Measurements from ENCODE around the gene RPS8. TPM values are rescaled to one million over a fixed set of nuclear protein-coding genes. Genes with fewer than 3 reads are reported as not detected.

RPS8 gene
- total RNA-seq, 1 experiment from 2014 or later = 1,087 TPM

DNA sequence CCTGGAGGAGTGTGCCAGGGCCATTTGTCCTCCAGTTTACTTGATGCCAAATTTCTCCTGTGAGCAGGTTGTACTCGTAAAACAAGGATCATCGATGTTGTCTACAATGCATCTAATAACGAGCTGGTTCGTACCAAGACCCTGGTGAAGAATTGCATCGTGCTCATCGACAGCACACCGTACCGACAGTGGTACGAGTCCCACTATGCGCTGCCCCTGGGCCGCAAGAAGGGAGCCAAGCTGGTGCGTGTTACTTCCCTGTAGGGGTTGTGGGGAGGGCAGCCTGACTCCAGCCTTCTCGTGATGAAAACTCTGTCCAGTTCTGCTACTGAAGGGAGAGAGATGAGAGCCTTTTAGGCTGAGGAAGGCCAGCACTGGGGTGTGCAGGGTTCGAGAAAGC lies 2.2 kb downstream of the RPS8 start:
- CTCF ChIA-PET = no interaction called here
- intact Hi-C loops (cut with micrococcal nuclease; ENCODE audit: unreplicated experiment) = no loop called here

DNA sequence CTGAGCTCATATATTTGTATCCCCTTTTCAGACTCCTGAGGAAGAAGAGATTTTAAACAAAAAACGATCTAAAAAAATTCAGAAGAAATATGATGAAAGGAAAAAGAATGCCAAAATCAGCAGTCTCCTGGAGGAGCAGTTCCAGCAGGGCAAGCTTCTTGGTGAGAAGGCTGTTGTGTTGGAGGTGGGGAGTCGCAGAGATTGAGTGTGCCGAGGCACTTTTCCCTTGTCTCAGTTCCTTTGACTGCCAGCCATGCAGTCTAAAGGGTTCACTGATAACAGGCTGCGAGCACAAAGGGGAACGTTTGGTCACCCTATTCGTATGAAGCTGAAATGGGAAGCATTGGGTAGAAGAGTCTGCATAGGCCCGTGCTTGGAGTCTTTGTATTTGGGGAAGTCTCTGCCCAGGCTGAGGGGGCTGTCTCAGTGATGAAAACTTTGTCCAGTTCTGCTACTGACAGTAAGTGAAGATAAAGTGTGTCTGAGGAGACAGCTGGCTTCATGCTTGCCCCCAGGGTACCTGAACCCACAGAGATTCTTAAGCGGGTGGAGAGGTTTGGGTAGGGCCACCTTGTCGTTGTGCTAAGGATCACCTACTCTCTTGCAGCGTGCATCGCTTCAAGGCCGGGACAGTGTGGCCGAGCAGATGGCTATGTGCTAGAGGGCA lies 2.8 kb downstream of the RPS8 start:
- intact Hi-C loops (cut with micrococcal nuclease; ENCODE audit: unreplicated experiment) (no loop called here), in situ Hi-C loops (cut with HindIII; ENCODE audit: low pct_unique_long_range_greater_than_20kb, low sequenced_read_pairs) (no loop called here)
- Histone ChIP-seq H3K4me3 (ENCODE audit: low read depth in 2 of 2, low read length in 2 of 2) (peak overlapping the region; percentile 5 to 84; a peak in 2 of 4 replicates), H3K27ac (ENCODE audit: low read length) (no peak overlapping the region), H3K9me3 (ENCODE audit: control insufficient read depth, insufficient read depth, low read depth, low read length) (no peaks in the 10 kb centered on the region), H3K27me3 (ENCODE audit: control insufficient read depth, insufficient read depth, low read length) (no peaks in the 10 kb centered on the region), H3K36me3 (ENCODE audit: control insufficient read depth, insufficient read depth, low read length) (peaks cover 17% of the 10 kb centered on the region; the same call in 1 of the 2 replicates), H3K4me1 (ENCODE audit: control insufficient read depth, insufficient read depth, low read length) (peaks cover 10% of the 10 kb centered on the region)
- DNase-seq (ENCODE audit: low read depth, low spot score) (no peak), ATAC-seq (no peak)
- POLR2A ChIA-PET = interaction anchor here (0.6 kb wide), 1 partner anchor 17 kb away, joined by 10 read pairs; no protein-coding TSS in a partner anchor
- CTCF ChIA-PET = no interaction called here
- TF ChIP-seq, protein P1, sequence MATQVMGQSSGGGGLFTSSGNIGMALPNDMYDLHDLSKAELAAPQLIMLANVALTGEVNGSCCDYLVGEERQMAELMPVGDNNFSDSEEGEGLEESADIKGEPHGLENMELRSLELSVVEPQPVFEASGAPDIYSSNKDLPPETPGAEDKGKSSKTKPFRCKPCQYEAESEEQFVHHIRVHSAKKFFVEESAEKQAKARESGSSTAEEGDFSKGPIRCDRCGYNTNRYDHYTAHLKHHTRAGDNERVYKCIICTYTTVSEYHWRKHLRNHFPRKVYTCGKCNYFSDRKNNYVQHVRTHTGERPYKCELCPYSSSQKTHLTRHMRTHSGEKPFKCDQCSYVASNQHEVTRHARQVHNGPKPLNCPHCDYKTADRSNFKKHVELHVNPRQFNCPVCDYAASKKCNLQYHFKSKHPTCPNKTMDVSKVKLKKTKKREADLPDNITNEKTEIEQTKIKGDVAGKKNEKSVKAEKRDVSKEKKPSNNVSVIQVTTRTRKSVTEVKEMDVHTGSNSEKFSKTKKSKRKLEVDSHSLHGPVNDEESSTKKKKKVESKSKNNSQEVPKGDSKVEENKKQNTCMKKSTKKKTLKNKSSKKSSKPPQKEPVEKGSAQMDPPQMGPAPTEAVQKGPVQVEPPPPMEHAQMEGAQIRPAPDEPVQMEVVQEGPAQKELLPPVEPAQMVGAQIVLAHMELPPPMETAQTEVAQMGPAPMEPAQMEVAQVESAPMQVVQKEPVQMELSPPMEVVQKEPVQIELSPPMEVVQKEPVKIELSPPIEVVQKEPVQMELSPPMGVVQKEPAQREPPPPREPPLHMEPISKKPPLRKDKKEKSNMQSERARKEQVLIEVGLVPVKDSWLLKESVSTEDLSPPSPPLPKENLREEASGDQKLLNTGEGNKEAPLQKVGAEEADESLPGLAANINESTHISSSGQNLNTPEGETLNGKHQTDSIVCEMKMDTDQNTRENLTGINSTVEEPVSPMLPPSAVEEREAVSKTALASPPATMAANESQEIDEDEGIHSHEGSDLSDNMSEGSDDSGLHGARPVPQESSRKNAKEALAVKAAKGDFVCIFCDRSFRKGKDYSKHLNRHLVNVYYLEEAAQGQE (IDR thresholded peaks at IDR 0.05; ENCODE audit: insufficient read depth in 1 of 2, low read depth in 2 of 2, low read length in 1 of 2) = no peak
- TF ChIP-seq TCF7L2 (IDR thresholded peaks at IDR 0.05; ENCODE audit: low read depth, low read length) (no peak), POLR2AphosphoS5 (IDR thresholded peaks at IDR 0.05; ENCODE audit: low read depth, low read length) (0 out of 2 replicates have a peak, but pooled peaks have one; percentile 17)
- TF ChIP-seq, protein P2, sequence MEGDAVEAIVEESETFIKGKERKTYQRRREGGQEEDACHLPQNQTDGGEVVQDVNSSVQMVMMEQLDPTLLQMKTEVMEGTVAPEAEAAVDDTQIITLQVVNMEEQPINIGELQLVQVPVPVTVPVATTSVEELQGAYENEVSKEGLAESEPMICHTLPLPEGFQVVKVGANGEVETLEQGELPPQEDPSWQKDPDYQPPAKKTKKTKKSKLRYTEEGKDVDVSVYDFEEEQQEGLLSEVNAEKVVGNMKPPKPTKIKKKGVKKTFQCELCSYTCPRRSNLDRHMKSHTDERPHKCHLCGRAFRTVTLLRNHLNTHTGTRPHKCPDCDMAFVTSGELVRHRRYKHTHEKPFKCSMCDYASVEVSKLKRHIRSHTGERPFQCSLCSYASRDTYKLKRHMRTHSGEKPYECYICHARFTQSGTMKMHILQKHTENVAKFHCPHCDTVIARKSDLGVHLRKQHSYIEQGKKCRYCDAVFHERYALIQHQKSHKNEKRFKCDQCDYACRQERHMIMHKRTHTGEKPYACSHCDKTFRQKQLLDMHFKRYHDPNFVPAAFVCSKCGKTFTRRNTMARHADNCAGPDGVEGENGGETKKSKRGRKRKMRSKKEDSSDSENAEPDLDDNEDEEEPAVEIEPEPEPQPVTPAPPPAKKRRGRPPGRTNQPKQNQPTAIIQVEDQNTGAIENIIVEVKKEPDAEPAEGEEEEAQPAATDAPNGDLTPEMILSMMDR (IDR thresholded peaks at IDR 0.05) = no peak
- BruUV-seq (replicated peaks) = no TSS peak

More for the DNA sequence above, 2.2 kb downstream of the RPS8 start:
- peak overlapping the region; percentile 84 to 91 for H3K4me3 ChIP-seq (ENCODE audit: low read depth in 2 of 2, low read length in 2 of 2)
- no peak for DNase-seq (ENCODE audit: low read depth, low spot score)
- peak overlapping the region; percentile 92 for H3K27ac ChIP-seq (ENCODE audit: low read length)
- in situ Hi-C loops (cut with HindIII; ENCODE audit: low pct_unique_long_range_greater_than_20kb, low sequenced_read_pairs) = no loop called here
- H3K4me1 ChIP-seq (ENCODE audit: control insufficient read depth, insufficient read depth, low read length) = peaks cover 10% of the 10 kb centered on the region
- no peaks in the 10 kb centered on the region for H3K27me3 ChIP-seq (ENCODE audit: control insufficient read depth, insufficient read depth, low read length)
- H3K9me3 ChIP-seq (ENCODE audit: control insufficient read depth, insufficient read depth, low read depth, low read length) = no peaks in the 10 kb centered on the region
- POLR2A ChIA-PET = interaction anchor here (0.6 kb wide), 1 partner anchor 17 kb away, joined by 10 read pairs; no protein-coding TSS in a partner anchor
- TF ChIP-seq, protein P2 (IDR thresholded peaks at IDR 0.05) = no peak
- TF ChIP-seq SIN3A (IDR thresholded peaks at IDR 0.05; ENCODE audit: borderline replicate concordance, insufficient read depth, low read depth, low read length) (no peak), TCF7L2 (IDR thresholded peaks at IDR 0.05; ENCODE audit: low read depth, low read length) (no peak), POLR2AphosphoS5 (IDR thresholded peaks at IDR 0.05; ENCODE audit: low read depth, low read length) (no peak)
- TF ChIP-seq, protein P1 (IDR thresholded peaks at IDR 0.05; ENCODE audit: insufficient read depth in 1 of 2, low read depth in 2 of 2, low read length in 1 of 2) = no peak
- peaks cover 17% of the 10 kb centered on the region; the same call in 1 of the 2 replicates for H3K36me3 ChIP-seq (ENCODE audit: control insufficient read depth, insufficient read depth, low read length)
- BruUV-seq (replicated peaks) = no TSS peak
- no peak for ATAC-seq

Measured in Panc1 (cell line).